HG02763 (cell line): ENCODE data around the gene GPD1.

Source experiments
- ATAC-seq: cut with Tn5 transposase; IDR thresholded peaks from one replicate; pipeline ENCODE4 v1.9.1; 2021; ENCODE audit warnings: mild to moderate bottlenecking, moderate library complexity; ENCODE audit not compliant: unreplicated experiment

The GPD1 gene

GRCh38 chr12:50099302-50100008 lies 4.4 kb upstream of the GPD1 start:
- no peak for ATAC-seq

DNA sequence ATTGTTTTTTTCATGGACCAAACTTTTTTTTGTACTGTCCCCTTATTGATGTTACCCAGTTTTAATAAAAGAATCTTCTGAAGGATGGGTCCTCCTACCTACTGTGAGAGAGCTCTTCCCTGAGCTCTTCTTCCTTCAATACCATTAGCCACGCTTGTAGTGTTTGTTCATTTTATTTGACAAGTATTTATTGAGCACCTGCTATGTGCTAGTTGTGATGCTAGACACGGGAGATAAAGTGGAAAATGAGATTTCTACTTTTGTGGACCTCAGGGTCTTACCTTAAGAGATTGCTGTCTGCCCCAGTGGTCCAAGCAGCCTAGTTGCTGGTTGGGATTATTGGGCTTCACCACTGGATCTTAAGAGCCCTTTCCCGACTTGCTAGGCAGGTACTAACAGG lies 3.2 kb upstream of the GPD1 start:
- no peak for ATAC-seq

- ATAC-seq: no peak
Observed at GRCh38 chr12:50101663-50102062, 2.1 kb upstream of the GPD1 start.

DNA sequence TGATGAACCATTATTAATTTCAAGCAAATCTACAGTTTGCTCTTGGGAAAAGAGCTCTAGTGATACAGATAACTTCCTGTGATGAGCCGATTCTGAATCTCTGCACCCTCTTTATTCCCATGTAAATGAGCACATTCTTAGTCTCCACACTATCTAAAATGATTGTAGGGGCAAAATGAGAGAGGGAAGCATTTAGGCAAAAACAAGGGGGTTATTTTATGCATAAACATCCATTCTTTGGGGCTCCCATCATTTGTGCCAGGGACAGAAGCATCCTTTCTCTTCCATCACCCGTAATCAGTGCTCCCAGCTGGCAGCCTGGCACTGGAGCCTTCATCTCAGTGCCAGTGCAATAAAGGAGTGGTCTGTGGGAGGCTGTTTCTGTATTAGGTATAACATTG lies 1.7 kb upstream of the GPD1 start:
- no peak for ATAC-seq

- no peak for ATAC-seq
Observed at GRCh38 chr12:50102646-50103309, 1.0 kb upstream of the GPD1 start.

DNA sequence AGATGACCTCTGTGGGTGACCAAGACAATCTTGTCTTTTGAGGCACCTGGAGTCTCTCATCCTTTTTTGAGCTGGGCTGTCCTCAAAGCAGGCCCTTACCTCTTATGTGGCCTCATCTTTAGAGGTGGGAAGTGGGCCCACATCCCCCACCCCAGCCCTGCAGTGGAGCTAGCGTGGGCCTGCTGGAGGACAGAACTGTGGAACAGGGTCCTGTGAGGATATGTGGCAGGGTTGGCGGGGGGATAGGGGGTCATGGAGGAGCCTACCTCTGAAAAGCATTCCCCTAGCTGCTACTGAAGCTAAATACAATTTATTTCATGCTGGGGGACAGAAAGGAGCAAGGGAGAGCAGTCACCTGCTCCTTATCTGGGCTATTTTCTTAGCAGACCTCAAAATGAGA lies 457 bp upstream of the GPD1 start:
- no peak for ATAC-seq

DNA sequence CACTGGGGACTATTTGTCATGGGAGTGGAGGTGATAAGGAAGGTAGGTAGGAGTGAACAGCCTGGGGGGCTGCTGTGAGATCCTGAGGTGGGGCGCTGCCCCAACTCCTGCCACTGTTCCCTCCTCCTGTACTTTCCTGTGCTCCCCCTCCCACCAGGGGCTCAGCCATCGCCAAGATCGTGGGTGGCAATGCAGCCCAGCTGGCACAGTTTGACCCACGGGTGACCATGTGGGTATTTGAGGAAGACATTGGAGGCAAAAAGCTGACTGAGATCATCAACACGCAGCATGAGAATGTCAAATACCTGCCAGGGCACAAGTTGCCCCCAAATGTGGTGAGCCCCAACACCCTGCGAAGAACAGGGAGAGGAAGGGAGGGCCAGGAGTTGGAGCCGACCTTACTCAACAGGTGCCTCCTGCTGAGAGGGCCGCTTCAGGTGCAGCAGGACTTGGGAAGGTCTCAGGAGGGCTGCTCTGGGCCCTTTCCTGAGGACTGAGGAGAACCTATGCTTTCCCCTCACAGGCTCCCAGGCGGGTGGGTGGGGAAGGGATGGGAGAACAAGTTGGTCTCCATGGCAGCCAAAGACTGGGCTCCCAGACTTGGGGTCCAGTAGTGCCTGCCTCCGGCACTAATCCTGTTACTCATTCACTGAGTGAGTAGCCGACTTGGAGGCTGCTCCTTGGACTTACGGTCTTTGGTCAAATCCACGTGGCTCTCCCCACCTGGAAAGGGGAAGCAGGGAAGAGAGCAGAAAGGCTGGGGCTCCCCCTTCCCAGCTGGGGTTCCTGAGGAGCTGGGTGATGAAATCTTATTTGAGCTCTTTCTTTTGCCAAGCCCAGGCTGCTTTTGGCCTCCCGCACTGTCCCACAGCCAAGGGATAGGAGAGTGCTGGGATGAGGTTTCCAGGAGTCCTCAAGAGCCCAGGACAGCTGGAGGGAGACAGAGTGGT lies 884 bp downstream of the GPD1 start:
- ATAC-seq: no peak

GRCh38 chr12:50105913-50106450 lies 2.2 kb downstream of the GPD1 start:
- no peak for ATAC-seq

DNA sequence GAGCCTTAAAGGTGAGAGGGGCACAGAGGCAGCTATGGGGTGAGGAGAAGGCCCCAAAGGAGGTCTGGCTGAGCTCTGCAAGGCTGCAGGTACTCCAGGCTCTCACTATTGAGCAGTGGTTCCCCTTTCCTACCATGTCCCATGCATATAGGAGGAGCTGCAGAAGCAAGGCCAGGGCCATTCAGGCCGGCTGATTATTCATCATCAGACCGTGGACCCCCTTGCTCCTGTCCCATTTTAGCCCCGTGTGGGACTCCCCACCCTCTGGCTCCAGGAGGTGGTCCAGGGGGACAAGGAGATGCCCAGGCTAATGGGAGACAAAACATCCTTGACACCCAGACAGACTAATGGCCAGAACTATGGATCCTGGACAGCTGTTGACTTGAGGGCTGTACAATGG lies 3.1 kb downstream of the GPD1 start:
- ATAC-seq: no peak

DNA sequence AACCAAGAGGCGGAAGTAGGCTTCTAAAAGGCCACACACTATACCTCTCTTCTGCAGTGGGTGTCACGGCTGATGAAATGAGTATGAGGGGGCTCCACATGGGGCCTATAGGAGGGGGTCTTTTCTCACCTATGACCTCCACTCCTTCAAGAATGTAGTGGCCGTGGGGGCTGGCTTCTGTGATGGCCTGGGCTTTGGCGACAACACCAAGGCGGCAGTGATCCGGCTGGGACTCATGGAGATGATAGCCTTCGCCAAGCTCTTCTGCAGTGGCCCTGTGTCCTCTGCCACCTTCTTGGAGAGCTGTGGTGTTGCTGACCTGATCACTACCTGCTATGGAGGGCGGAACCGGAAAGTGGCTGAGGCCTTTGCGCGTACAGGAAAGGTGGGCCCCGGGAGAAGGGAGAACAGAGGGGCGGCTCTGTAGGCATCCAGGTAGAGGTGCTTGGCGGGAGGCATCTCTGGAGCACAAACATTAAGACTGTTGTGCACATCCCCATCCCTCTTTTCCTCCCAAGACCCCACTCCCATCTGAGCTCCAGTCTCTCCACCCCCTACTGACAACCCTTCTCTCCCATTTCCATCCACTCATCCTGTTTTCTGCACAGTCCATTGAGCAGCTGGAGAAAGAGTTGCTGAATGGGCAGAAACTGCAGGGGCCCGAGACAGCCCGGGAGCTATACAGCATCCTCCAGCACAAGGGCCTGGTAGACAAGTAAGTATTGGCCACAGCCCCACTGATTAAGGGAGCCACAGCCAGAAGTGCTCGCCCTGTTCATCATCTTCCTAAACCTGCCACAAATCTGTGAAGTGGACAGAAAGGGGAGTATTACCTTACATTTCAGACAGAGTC lies 3.8 kb downstream of the GPD1 start:
- ATAC-seq: no peak

- no peak for ATAC-seq
Observed at GRCh38 chr12:50109319-50109718, 5.5 kb downstream of the GPD1 start.

GRCh38 chr12:50110127-50110761 lies 6.4 kb downstream of the GPD1 start:
- no peak for ATAC-seq

GRCh38 chr12:50110762-50111351 lies 7.0 kb downstream of the GPD1 start:
- no peak for ATAC-seq

DNA sequence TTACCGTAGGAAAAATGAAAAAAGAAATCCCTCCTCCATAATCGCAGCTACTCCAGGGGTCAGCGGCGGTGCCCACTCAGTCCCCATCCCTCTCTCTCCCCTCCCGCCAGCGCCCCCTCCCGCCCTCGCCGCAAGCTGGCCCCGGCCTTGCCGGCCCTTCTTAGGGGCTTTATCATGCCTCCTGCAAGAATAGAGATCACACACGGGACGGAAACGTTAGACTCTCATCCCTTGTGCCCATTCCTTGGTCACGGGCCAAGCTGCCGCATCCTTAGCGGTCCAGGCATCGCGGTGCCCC lies 7.5 kb downstream of the GPD1 start:
- ATAC-seq: peak; percentile 3

- ATAC-seq: peak; percentile 84
Observed at GRCh38 chr12:50111693-50112455, 8.1 kb downstream of the GPD1 start, which contains the start of gene COX14. TSS of gene COX14 (plus strand) at chr12:50112236. CDS start at chr12:50120044, 7,808 bp downstream.

DNA sequence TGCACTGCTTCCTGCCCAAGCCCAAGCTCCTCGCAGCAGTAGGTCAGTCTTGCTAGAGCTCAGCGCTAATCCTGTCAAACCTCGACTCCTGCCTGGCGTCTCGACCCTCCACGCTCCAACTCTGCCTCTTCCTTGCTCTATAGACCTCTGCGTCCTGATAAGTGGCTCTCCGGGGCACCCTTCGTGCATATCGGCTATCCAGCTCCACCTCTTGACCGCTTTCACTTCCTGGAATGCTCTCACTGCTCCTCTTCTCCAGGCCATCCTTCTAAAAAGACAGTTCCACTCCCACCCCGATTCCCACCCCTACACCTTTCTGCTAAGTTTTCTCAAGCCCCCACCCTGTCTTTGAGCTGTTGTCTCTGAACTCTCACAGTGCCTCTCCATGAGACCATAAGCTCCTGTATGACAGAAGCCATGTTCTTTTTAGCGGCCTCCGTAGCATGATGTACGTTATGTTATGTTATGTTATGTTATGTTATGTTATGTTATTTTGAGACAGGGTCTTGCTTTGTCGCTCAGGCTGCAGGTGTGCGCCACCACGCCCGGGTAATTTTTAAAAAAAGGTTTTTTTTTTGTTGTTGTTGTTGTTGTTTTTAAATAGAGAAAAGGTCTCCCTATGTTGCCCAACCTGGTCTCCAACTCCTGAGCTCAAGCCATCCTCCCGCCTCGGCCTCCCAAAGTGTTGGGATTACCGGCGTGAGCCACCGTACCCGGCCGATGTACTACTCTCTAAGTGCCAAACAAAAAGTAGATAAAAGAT lies 8.8 kb downstream of the GPD1 start:
- ATAC-seq: no peak

GRCh38 chr12:50117057-50117622 lies 13.3 kb downstream of the GPD1 start:
- no peak for ATAC-seq

- ATAC-seq: no peak
Observed at GRCh38 chr12:50119387-50119786, 15.6 kb downstream of the GPD1 start.
